Measurements from ENCODE around the gene ADCY9.

Gene ADCY9

DNA sequence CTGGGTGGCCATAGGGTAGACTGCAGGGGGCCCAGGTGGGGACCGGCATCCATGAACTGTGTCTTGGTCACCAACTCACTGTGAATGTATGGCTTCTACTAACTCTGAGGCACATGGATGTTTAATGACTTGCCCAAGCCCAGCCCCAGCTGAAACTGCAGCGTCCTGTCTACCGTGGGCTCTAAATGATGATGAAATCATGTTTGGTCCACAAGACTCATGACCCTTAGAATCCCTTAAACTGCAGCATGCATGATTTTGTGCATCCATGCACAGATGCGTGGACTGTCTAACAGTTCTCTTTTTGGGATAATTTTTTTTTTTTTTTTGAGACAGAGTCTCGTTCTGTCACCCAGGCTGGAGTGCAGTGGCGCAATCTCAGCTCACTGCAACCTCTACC is 203.3 kb downstream of the ADCY9 start:
- DNase-seq (ENCODE audit: low spot score) = no peak

Measured in CD4-positive, alpha-beta T cell treated with Interleukin-2 at 100 ng/mL for 4 hours (primary cell).